ENCODE data around the gene BCAS3.
"Not testable (repeated sequence)": the region's sequence is repeated elsewhere in the genome, so short reads cannot be mapped to it uniquely, and the experiment has no call there.

BCAS3 gene
- 40.7 to 83.7 (median 48.5) reads per million in 4 experiments for total RNA-seq

DNA sequence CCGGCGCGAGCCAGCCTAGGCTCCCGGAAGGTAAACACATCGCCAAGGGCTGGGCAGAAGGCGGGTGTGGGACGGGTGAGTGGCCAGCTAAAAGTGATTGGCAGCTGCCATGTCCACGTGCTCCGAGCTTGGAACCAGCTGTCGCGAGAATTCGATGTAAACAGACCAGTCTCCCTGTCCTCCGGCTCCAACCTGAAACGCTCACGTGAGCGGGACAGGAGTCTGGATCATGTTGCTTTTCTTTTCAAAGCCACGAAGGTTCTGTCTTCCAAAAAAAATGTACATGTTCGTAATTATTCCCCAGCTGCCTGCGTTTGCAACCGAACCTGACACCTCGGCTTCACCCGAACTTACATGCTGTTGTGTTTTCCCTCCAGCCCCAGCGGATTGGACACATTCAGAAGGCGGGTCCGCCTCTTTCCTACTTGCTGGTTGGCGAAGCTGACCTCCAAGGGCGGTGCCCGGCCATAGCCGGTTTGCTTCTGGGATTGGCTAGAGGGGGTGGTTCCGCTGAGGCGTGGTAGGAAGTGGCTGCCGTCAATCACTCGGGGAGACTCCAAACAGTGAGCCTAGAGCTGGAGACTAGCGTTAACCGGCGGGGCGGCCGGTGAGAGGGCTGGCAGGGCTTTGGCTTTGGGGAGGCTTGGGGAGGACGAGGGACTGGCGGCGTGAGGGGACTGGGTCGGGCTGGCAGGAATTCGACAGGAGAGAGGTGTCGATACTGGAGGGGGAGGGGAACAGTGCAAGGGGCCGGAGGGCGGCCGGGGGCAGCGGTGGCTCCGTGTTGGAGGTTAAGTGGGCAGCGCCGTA lies at the start of gene BCAS3:
TSS of gene BCAS3 (plus strand) at position 544 of the 810 bp plus-strand sequence.
- peak; percentile 94 for DNase-seq

GRCh38 chr17:60628252-60628889 lies 49.3 kb upstream of the BCAS3 start:
- no peak for DNase-seq

GRCh38 chr17:60629120-60629519 lies 48.5 kb upstream of the BCAS3 start:
- no peak for DNase-seq

DNA sequence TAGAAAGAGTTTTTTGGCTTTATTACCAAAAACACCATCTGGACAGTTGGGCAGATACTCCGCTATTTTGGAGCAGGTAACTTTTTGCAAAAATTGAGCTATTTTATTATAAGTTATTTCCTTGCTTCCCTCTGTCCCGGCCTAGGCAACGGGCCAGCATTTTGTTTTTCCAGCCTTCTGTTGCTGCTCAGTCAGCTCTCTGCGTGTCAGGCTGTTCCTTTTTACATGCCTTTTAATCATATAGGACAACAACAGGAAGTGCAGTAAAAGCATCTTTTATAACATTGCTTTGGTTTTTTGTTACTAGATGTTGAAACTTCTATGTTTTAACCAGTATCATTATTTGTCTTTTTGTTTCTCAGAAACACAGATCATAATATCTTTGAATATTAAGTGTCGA lies 47.3 kb upstream of the BCAS3 start:
- DNase-seq, result no peak

DNA sequence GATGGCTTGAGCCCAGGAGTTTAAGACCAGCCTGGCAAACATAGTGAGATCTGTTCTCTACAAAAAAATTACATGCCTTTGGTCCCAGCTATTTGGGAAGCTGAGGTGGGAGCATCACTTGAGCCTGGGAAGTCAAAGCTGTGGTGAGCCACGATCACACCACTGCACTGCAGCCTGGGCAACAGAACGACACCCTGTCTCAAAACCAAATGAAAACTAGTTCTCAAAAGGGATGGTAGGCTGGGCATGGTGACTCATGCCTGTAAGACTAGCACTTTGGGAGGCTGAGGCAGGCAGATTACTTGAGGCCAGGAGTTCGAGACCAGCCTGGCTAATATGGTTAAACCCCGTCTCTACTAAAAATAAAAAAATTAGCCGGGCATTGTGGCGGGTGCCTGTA lies 46.5 kb upstream of the BCAS3 start:
- DNase-seq, result no peak

DNA sequence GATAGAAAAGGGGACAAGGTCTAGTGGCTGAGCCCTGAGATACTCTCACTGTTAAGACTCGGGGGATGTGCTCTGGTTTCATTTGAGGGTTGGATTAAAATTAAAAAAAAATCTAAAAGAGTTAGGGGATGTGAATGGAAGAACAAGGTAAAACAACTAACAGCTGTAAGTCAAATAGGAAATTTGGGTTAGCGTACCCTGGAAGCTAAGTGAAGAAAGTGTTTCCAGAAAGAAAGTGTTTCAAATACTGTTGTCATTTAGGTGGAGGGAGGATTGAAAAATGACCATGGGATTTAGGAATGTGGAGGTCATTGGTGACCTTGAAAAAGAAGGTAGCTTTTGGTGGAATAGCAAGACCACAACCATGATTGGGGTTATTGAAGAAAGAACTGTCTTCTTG lies 40.0 kb upstream of the BCAS3 start:
- DNase-seq, result no peak

GRCh38 chr17:60639019-60639330 lies 38.7 kb upstream of the BCAS3 start:
- DNase-seq, result no peak

- no peak for DNase-seq
Observed at GRCh38 chr17:60640503-60640902, 37.1 kb upstream of the BCAS3 start.

- no peak for DNase-seq
Observed at GRCh38 chr17:60641126-60641525, 36.5 kb upstream of the BCAS3 start.

- no peak for DNase-seq
Observed at GRCh38 chr17:60641810-60642220, 35.8 kb upstream of the BCAS3 start.

DNA sequence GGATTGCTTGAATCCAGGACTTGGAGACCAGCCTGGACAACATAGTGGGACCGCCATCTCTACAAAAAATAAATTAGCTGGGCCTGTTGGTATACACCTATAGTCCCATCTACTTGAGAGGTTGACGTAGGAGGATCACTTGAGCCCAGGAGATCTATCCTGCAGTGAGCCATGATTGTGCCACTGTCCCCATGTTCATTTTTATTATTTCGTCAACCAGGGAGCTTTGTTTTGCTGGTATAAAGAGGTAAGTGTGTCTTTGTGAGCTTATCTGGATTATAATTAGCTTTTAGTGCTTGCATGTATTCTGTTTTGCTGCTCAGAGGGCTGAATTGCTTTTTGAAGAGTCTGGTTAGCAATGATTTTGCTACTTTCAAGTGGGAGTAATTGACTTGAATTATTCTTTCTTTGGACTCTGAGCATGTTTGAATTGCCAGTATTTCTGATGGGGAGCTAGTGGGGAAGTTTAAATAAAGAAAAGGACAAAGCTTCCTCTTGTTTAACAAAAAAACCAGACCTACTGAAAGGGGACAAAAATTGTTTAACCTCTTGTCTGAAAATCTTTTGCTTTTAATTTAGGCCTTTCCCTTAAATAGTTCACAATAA lies 31.6 kb upstream of the BCAS3 start:
- DNase-seq, result no peak

DNA sequence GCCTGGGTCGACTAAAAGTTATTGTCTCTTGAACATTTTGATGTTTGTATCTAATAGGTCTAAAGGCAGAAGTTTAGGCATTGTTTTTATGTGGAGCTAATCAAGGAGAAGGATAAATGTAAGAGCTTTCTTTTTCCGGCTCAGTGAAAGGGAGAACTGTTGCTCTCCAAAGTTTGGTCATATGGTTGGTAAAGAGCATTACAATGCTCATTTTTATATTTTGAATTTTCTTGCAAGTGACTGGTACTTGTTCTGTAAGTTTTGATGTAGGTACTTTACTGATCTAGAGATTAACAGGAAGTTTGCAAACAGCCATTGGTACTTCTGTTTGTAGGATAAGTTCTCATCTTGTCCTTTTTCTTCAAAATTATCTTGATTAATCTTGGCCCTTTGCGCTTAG lies 30.9 kb upstream of the BCAS3 start:
- DNase-seq, result no peak

DNA sequence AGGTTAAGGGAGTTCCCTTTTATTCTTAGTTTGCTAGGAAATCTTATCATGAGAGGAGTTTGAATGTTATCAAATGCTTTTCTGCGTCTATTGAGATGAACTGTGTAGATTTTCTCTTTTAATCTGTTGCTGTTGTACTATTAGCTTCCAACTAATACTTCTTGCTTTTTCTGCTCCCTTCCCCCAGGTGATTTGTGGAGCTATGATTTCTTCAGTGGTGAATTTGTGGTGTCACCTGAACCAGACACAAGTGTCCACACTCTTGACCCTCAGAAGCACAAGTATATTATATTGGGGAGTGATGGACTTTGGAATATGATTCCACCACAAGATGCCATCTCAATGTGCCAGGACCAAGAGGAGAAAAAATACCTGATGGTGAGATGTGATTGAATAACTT lies 29.9 kb upstream of the BCAS3 start:
- DNase-seq, result no peak

- DNase-seq, result no peak
Observed at GRCh38 chr17:60652454-60653247, 25.0 kb upstream of the BCAS3 start.

- DNase-seq, result no peak
Observed at GRCh38 chr17:60653569-60653968, 24.1 kb upstream of the BCAS3 start.

DNA sequence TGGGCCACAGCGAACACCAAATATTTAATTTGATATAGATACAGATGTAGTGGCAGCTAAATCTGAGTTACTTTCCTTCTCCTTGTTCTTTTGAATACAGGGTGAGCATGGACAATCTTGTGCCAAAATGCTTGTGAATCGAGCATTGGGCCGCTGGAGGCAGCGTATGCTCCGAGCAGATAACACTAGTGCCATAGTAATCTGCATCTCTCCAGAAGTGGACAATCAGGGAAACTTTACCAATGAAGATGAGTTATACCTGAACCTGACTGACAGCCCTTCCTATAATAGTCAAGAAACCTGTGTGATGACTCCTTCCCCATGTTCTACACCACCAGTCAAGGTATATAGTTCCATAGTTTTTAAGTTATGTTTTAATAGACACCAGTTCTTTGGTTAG lies 21.2 kb upstream of the BCAS3 start:
- DNase-seq, result no peak

DNA sequence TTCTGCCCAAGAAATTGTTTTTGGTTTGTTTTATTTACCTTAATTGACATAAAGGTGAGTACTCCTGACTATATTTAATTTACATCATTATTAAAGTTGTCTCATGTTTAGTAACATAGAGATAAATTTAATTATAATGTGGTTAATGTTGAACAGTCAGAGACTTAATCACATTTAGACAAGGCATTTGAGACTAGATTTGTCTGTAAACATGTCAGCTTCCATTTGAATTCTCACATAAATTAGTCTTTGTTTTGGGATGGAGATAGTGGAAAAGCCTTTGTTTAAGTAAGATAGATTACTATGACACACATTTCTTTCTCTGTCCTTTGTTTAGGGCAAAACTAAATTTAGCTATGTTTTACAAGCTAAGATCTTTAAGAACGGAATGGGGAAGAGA lies 18.5 kb upstream of the BCAS3 start:
- DNase-seq, result no peak

DNA sequence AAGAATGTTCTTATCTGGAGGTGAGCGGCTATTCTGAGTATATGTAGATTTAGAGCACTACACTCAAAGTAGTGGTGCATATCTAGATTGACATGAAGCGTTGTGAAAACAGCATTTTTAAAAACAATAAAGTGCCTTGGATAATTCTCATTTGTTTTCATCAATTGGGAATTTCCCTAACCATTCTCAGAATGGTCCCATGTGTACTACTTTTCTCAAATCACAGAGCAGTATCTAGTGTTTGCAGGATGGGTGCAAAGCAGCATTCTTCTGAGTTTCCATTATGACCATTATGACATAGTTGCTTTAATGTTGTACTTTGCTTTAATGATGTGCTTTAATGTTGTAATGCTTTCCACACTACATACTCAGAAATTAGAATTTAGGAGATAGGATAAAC lies 16.2 kb upstream of the BCAS3 start:
- DNase-seq, result no peak

DNA sequence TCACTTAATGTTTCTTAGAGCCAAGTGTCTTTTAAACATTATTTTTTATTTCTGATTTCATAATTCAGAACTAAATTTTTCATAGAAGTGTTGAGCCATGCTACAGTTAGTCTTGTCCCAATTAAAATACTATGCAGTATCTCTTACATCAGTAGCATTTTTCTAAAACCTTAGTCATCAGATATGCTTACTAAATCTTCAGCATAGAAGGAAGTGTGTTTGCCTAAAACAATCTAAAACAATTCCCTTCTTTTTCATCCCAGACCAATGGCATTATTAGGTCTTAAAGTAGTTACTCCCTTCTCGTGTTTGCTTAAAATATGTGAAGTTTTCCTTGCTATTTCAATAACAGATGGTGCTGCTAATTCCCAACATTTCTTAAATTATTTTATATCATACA lies 13.6 kb upstream of the BCAS3 start:
- DNase-seq, result no peak

DNA sequence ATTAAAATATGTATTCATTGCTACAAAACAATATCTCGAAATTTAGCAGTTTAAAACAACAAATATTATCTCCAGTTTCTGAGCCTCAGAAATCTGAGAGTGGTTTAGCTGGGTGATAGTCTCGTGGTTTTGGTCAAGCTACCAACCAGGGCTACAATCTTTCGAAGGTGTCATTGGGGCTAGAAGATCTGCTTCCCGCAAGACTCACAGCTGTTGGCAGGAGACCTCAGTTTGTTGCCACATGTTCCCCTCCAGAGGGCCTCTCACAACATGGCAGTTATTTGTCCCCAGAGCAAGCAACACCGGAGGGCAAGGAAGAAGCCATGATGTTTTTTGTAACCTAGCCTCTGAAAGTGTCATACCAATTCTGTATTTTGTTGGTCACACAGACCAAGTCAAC lies 12.0 kb upstream of the BCAS3 start:
- no peak for DNase-seq

GRCh38 chr17:60668741-60669140 lies 8.9 kb upstream of the BCAS3 start:
- DNase-seq, result not testable (repeated sequence)

- no peak for DNase-seq
Observed at GRCh38 chr17:60671482-60671881, 6.2 kb upstream of the BCAS3 start.

DNA sequence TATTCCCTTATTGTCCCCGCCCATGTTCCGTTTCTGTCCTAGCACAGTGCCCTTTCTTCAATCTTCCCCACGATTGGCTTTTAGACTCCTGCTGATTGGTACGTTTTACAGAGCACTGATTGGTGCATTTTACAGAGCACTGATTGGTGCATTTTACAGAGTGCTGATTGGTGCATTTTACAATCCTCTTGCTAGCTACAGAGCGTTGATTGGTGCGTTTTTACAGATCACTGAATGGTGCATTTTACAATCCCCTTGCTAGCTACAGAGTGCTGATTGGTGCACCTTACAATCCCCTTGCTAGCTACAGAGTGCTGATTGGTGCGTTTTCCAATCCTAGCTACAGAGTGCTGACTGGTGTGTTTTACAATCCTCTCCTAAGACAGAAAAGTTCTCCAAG lies 3.0 kb upstream of the BCAS3 start:
- not testable (repeated sequence) for DNase-seq

All from effector CD8-positive, alpha-beta T cell (primary cell).